Keratinocyte (primary cell): ENCODE results near the gene SHISA2. TPM values are rescaled to one million over a fixed set of nuclear protein-coding genes. Genes with fewer than 3 reads are reported as not detected.
A peak's percentile ranks its signal among the peaks of the same experiment; 100 is the strongest.
"Not testable (repeated sequence)": the region's sequence is repeated elsewhere in the genome, so short reads cannot be mapped to it uniquely, and the experiment has no call there.

Experiments used
- DNase-seq: peaks from one replicate; pipeline ENCODE4 v3.0.0-alpha.2; 2011; ENCODE audit warnings: low read depth, missing footprints, low spot score
- FAIRE-seq: peaks from 2 replicates; lab custom pipeline; 2011; peaks lifted over from hg19 to GRCh38; lab: Jason Lieb, UNC
- H2AFZ ChIP-seq: 2 replicates; pipeline ENCODE4 v1.6.0; 2012; ENCODE audit warnings: low read length, control low read depth, inconsistent platforms; ENCODE audit not compliant: control insufficient read depth
- H3K27ac ChIP-seq: 2 replicates; pipeline ENCODE4 v1.5.1; 2011; ENCODE audit warnings: low read length; ENCODE audit not compliant: control insufficient read depth, insufficient read depth
- H3K27me3 ChIP-seq: 3 replicates; pipeline ENCODE4 v1.6.0; 2011; ENCODE audit warnings: low read length; ENCODE audit not compliant: control insufficient read depth, insufficient read depth; ENCODE audit errors: extremely low read depth
- H3K36me3 ChIP-seq, 2 experiments: 2 replicates in 1 of 2; 3 replicates in 1 of 2; pipeline ENCODE4 v1.5.1; 2011; ENCODE audit warnings: low read length in 2 of 2, mild to moderate bottlenecking in 1 of 2; ENCODE audit not compliant: control insufficient read depth in 2 of 2, insufficient read depth in 2 of 2; ENCODE audit errors: extremely low read depth in 1 of 2
- H3K4me1 ChIP-seq: 3 replicates; pipeline ENCODE4 v1.5.1; 2011; ENCODE audit warnings: low read length; ENCODE audit not compliant: control insufficient read depth, insufficient read depth; ENCODE audit errors: extremely low read depth
- H3K4me2 ChIP-seq: 3 replicates; pipeline ENCODE4 v1.6.0; 2011; ENCODE audit warnings: low read depth, low read length; ENCODE audit not compliant: control insufficient read depth, insufficient read depth; ENCODE audit errors: extremely low read depth
- H3K4me3 ChIP-seq, 3 experiments: fragments of 200-600 bp in 1 of 3; sonication (generic) in 1 of 3; 2 replicates in 2 of 3; 3 replicates in 1 of 3; pipeline ENCODE4 v1.5.1; 2011 to 2016; ENCODE audit warnings: low read length in 3 of 3, mild to moderate bottlenecking in 3 of 3, control low read depth in 2 of 3, inconsistent platforms in 1 of 3, low read depth in 1 of 3, mixed read lengths in 1 of 3, mixed run types in 1 of 3, moderate library complexity in 1 of 3; ENCODE audit not compliant: control insufficient read depth in 2 of 3, insufficient read depth in 2 of 3; ENCODE audit errors: extremely low read depth in 1 of 3
- H3K79me2 ChIP-seq: 2 replicates; pipeline ENCODE4 v1.6.0; 2012; ENCODE audit warnings: low read length; ENCODE audit not compliant: control insufficient read depth, insufficient read depth
- H3K9ac ChIP-seq: 3 replicates; pipeline ENCODE4 v1.6.0; 2011; ENCODE audit warnings: low read length; ENCODE audit not compliant: control insufficient read depth, insufficient read depth; ENCODE audit errors: extremely low read depth
- H3K9me1 ChIP-seq: 3 replicates; pipeline ENCODE4 v1.6.0; 2011; ENCODE audit warnings: low read length; ENCODE audit not compliant: control insufficient read depth, insufficient read depth; ENCODE audit errors: extremely low read depth
- H3K9me3 ChIP-seq: 2 replicates; pipeline ENCODE4 v1.5.1; 2012; ENCODE audit warnings: low read depth, low read length; ENCODE audit not compliant: control insufficient read depth
- H4K20me1 ChIP-seq: 3 replicates; pipeline ENCODE4 v1.6.0; 2011; ENCODE audit warnings: low read length; ENCODE audit not compliant: control insufficient read depth, insufficient read depth; ENCODE audit errors: extremely low read depth
- CTCF ChIP-seq, 3 experiments: IDR thresholded peaks in 1 of 3; conservative IDR thresholded peaks in 1 of 3; optimal IDR thresholded peaks in 1 of 3; 2 replicates in 2 of 3; 3 replicates in 1 of 3; pipeline versions ENCODE3 to v1.5.1; 2011; ENCODE audit warnings: low read length in 3 of 3, mild to moderate bottlenecking in 3 of 3, moderate library complexity in 2 of 3, control low read depth in 1 of 3, inconsistent platforms in 1 of 3; ENCODE audit not compliant: insufficient read depth in 2 of 3; ENCODE audit errors: extremely low read depth in 1 of 3
- EZH2 ChIP-seq: IDR thresholded peaks from one replicate; pipeline ENCODE4 v1.6.1; 2012; ENCODE audit warnings: inconsistent platforms, mild to moderate bottlenecking, low read length, moderate library complexity
- dilution Hi-C: fragments of 300-500 bp; cut with MboI; formaldehyde crosslinking; loops from one replicate; pipeline ENCODE4 v1.7.0; 2020; ENCODE audit warnings: low sequenced_read_pairs; ENCODE audit not compliant: extremely low pct_ligation_motif_present
- polyA plus RNA-seq, 5 experiments: library from polyadenylated mRNA; depleted of rRNA in 3 of 5; stranded (reverse) in 3 of 5; stranded (forward) in 1 of 5; unstranded in 1 of 5; fragments of >200 nt; gene quantifications; 1 replicate in 1 of 5; 2 replicates in 3 of 5; 3 replicates in 1 of 5; pipeline versions ENCODE4 v1.2.1 to v1.2.3, GENCODE V29; 2011 to 2012; ENCODE audit warnings: missing spikeins in 2 of 5, low read depth in 1 of 5, low replicate concordance in 1 of 5

Gene SHISA2
- polyA plus RNA-seq, 1 donor (not counting 4 experiments of a cell fraction or from before 2014, with no cell fraction given): 0.18 TPM

GRCh38 chr13:26074706-26075105 lies 22.9 kb upstream of the SHISA2 start:
- peak overlapping the region; percentile 56 for H3K4me2 ChIP-seq
- no peaks in the 10 kb centered on the region for H3K79me2 ChIP-seq
- dilution Hi-C loops: loop anchor here (25.0 kb wide), 1 partner anchor 487 kb away; no protein-coding TSS in a partner anchor
- peak in 2 of 3 experiments; percentile 2 to 12 for TF ChIP-seq CTCF (optimal IDR thresholded peaks at IDR 0.05 in 1 of 3, IDR thresholded peaks at IDR 0.05 in 1 of 3, conservative IDR thresholded peaks at IDR 0.05 in 1 of 3; ENCODE audit: extremely low read depth in 1 of 3, insufficient read depth in 2 of 3, low read length in 3 of 3)
- no peak for TF ChIP-seq EZH2
- no peaks in the 10 kb centered on the region for H3K36me3 ChIP-seq
- H3K27ac ChIP-seq: no peak overlapping the region
- FAIRE-seq (peak; percentile 88), DNase-seq (no peak)
- peak overlapping the region; percentile 27 for H2AFZ ChIP-seq
- H3K9me1 ChIP-seq: no peaks in the 10 kb centered on the region
- H3K9me3 ChIP-seq: no peaks in the 10 kb centered on the region
- H4K20me1 ChIP-seq: no peaks in the 10 kb centered on the region
- H3K4me3 ChIP-seq: no peak overlapping the region
- no peak overlapping the region for H3K9ac ChIP-seq
- no peaks in the 10 kb centered on the region for H3K27me3 ChIP-seq
- H3K4me1 ChIP-seq: peaks cover 2% of the 10 kb centered on the region

GRCh38 chr13:26072335-26072734 lies 20.5 kb upstream of the SHISA2 start:
- H3K27ac ChIP-seq, H3K4me2 ChIP-seq, H2AFZ ChIP-seq, H4K20me1 ChIP-seq, H3K9me1 ChIP-seq, dilution Hi-C loops, H3K27me3 ChIP-seq, DNase-seq, H3K9me3 ChIP-seq, H3K79me2 ChIP-seq, H3K4me3 ChIP-seq, H3K9ac ChIP-seq, H3K36me3 ChIP-seq, H3K4me1 ChIP-seq: not testable (repeated sequence)
- FAIRE-seq: peak; percentile 99

- no peaks in the 10 kb centered on the region for H3K9me3 ChIP-seq
- H3K27ac ChIP-seq: no peak overlapping the region
- TF ChIP-seq EZH2: no peak
- TF ChIP-seq CTCF (optimal IDR thresholded peaks at IDR 0.05 in 1 of 3, IDR thresholded peaks at IDR 0.05 in 1 of 3, conservative IDR thresholded peaks at IDR 0.05 in 1 of 3; ENCODE audit: extremely low read depth in 1 of 3, insufficient read depth in 2 of 3, low read length in 3 of 3): no peak
- no peaks in the 10 kb centered on the region for H3K27me3 ChIP-seq
- dilution Hi-C loops: no loop called here
- peaks cover 2% of the 10 kb centered on the region for H3K4me1 ChIP-seq
- no peaks in the 10 kb centered on the region for H4K20me1 ChIP-seq
- H3K36me3 ChIP-seq: no peaks in the 10 kb centered on the region
- no peak overlapping the region for H3K4me3 ChIP-seq
- H3K79me2 ChIP-seq: no peaks in the 10 kb centered on the region
- H3K9ac ChIP-seq: no peak overlapping the region
- no peak overlapping the region for H2AFZ ChIP-seq
- no peak for DNase-seq
- no peak for FAIRE-seq
- H3K9me1 ChIP-seq: no peaks in the 10 kb centered on the region
- H3K4me2 ChIP-seq: no peak overlapping the region
Observed at GRCh38 chr13:26071691-26072090, 19.9 kb upstream of the SHISA2 start.

- FAIRE-seq, dilution Hi-C loops, H3K79me2 ChIP-seq, H3K9me1 ChIP-seq, H3K4me2 ChIP-seq, H4K20me1 ChIP-seq, H3K36me3 ChIP-seq, DNase-seq, H3K27me3 ChIP-seq, H3K4me3 ChIP-seq, H3K9me3 ChIP-seq, H2AFZ ChIP-seq, H3K9ac ChIP-seq, H3K4me1 ChIP-seq, H3K27ac ChIP-seq: not testable (repeated sequence)
Observed at GRCh38 chr13:26069642-26070041, 17.8 kb upstream of the SHISA2 start.
